PC-3 (cell line): ENCODE measurements around the gene DPPA2.

ENCODE experiments used
- CTCF ChIP-seq: fragments of 300-600 bp; sonication (generic); conservative IDR thresholded peaks from 2 replicates; pipeline ENCODE4 v1.5.1; 2017; ENCODE audit warnings: antibody characterized with exemption, low read depth, mild to moderate bottlenecking, low read length
- EZH2phosphoT487 ChIP-seq: fragments of 300-600 bp; sonication (generic); IDR thresholded peaks from 2 replicates; pipeline ENCODE4 v1.6.1; 2018; ENCODE audit warnings: mild to moderate bottlenecking, antibody characterized with exemption, low read length, borderline replicate concordance

GRCh38 chr3:109362823-109363222 lies 46.5 kb upstream of the DPPA2 start:
- TF ChIP-seq CTCF = no peak
- TF ChIP-seq EZH2phosphoT487 = no peak
